Mucosa of rectum (tissue), 2 donors: ENCODE measurements around the gene GREB1L.

Source experiments
- H3K27ac ChIP-seq, 2 donors: one replicate each; pipeline ENCODE4 v1.7.0; 2013; ENCODE audit warnings: inconsistent platforms in 2 of 2, low read depth in 2 of 2, low read length in 2 of 2
- H3K27me3 ChIP-seq, 2 donors: one replicate each; pipeline ENCODE4 v1.7.0; 2013; ENCODE audit warnings: low read length in 2 of 2; ENCODE audit not compliant: control insufficient read depth in 2 of 2, insufficient read depth in 2 of 2
- H3K36me3 ChIP-seq, 2 donors: one replicate each; pipeline ENCODE4 v1.7.0; 2013; ENCODE audit warnings: low read length in 2 of 2; ENCODE audit not compliant: control insufficient read depth in 2 of 2, insufficient read depth in 2 of 2
- H3K4me1 ChIP-seq, 2 donors: one replicate each; pipeline ENCODE4 v1.7.0; 2013; ENCODE audit warnings: low read length in 2 of 2, mild to moderate bottlenecking in 1 of 2; ENCODE audit not compliant: control insufficient read depth in 2 of 2, insufficient read depth in 2 of 2
- H3K4me3 ChIP-seq, 2 donors: one replicate each; pipeline ENCODE4 v1.7.0; 2013; ENCODE audit warnings: low read length in 2 of 2
- H3K9ac ChIP-seq, 2 donors: one replicate each; pipeline ENCODE4 v1.7.0; 2013; ENCODE audit warnings: low read length in 2 of 2, low read depth in 1 of 2, mild to moderate bottlenecking in 1 of 2
- H3K9me3 ChIP-seq, 2 donors: one replicate each; pipeline ENCODE4 v1.7.0; 2013; ENCODE audit warnings: low read length in 2 of 2; ENCODE audit not compliant: control insufficient read depth in 2 of 2
- donor health status: healthy.
- donor health status: Normal muscosa, but diverticular disease.

The GREB1L gene

GRCh38 chr18:21513741-21514140 lies 271.7 kb downstream of the GREB1L start:
- H3K4me1 ChIP-seq, result no peaks in the 10 kb centered on the region
- no peak overlapping the region for H3K27ac ChIP-seq
- H3K27me3 ChIP-seq, result no peaks in the 10 kb centered on the region

GRCh38 chr18:21522530-21522929 lies 280.5 kb downstream of the GREB1L start:
- Histone ChIP-seq H3K9me3 (no peaks in the 10 kb centered on the region), H3K36me3 (peaks cover 17% of the 10 kb centered on the region in 2 donors), H3K4me3 (no peak overlapping the region)

More at GRCh38 chr18:21513741-21514140, 271.7 kb downstream of the GREB1L start:
- H3K36me3 ChIP-seq, result peaks cover 0 to 10% of the 10 kb centered on the region in 2 donors
- no peaks in the 10 kb centered on the region for H3K9me3 ChIP-seq
- H3K4me3 ChIP-seq, result no peak overlapping the region
- no peak overlapping the region for H3K9ac ChIP-seq

GRCh38 chr18:21525916-21526315 lies 283.9 kb downstream of the GREB1L start:
- Histone ChIP-seq H3K36me3 (peaks cover 21 to 25% of the 10 kb centered on the region in 2 donors), H3K9ac (no peak overlapping the region), H3K27me3 (no peaks in the 10 kb centered on the region), H3K9me3 (no peaks in the 10 kb centered on the region), H3K4me3 (no peak overlapping the region), H3K27ac (no peak overlapping the region), H3K4me1 (no peaks in the 10 kb centered on the region)

More at GRCh38 chr18:21522530-21522929, 280.5 kb downstream of the GREB1L start:
- H3K4me1 ChIP-seq, result no peaks in the 10 kb centered on the region
- no peak overlapping the region for H3K27ac ChIP-seq
- H3K9ac ChIP-seq, result no peak overlapping the region
- H3K27me3 ChIP-seq, result no peaks in the 10 kb centered on the region

GRCh38 chr18:21526463-21526862 lies 284.4 kb downstream of the GREB1L start:
- Histone ChIP-seq H3K27ac (no peak overlapping the region), H3K9ac (no peak overlapping the region), H3K36me3 (peaks cover 21 to 30% of the 10 kb centered on the region in 2 donors), H3K27me3 (no peaks in the 10 kb centered on the region), H3K9me3 (no peaks in the 10 kb centered on the region), H3K4me1 (no peaks in the 10 kb centered on the region), H3K4me3 (no peak overlapping the region)

- no peaks in the 10 kb centered on the region for H3K9me3 ChIP-seq
- H3K9ac ChIP-seq, result no peak overlapping the region
- H3K27me3 ChIP-seq, result no peaks in the 10 kb centered on the region
- no peak overlapping the region for H3K27ac ChIP-seq
- H3K4me1 ChIP-seq, result no peaks in the 10 kb centered on the region
- H3K36me3 ChIP-seq, result peaks cover 22 to 47% of the 10 kb centered on the region in 2 donors
- no peak overlapping the region for H3K4me3 ChIP-seq
These were observed 292.3 kb downstream of the GREB1L start for GRCh38 chr18:21534327-21534726.

GRCh38 chr18:21538230-21538629 lies 296.2 kb downstream of the GREB1L start:
- Histone ChIP-seq H3K27ac (no peak overlapping the region), H3K9ac (no peak overlapping the region), H3K4me3 (no peak overlapping the region), H3K36me3 (peaks cover 25 to 29% of the 10 kb centered on the region in 2 donors), H3K4me1 (no peaks in the 10 kb centered on the region), H3K27me3 (no peaks in the 10 kb centered on the region), H3K9me3 (no peaks in the 10 kb centered on the region)

GRCh38 chr18:21546423-21546822 lies 304.4 kb downstream of the GREB1L start:
- Histone ChIP-seq H3K36me3 (peaks cover 3 to 14% of the 10 kb centered on the region in 2 donors), H3K9me3 (no peaks in the 10 kb centered on the region)

GRCh38 chr18:21548647-21549046 lies 306.6 kb downstream of the GREB1L start:
- Histone ChIP-seq H3K9ac (no peak overlapping the region), H3K4me3 (no peak overlapping the region), H3K9me3 (no peaks in the 10 kb centered on the region), H3K27ac (no peak overlapping the region), H3K27me3 (no peaks in the 10 kb centered on the region), H3K36me3 (peaks cover 7 to 11% of the 10 kb centered on the region in 2 donors), H3K4me1 (no peaks in the 10 kb centered on the region)

More at GRCh38 chr18:21546423-21546822, 304.4 kb downstream of the GREB1L start:
- Histone ChIP-seq H3K4me1 (no peaks in the 10 kb centered on the region), H3K9ac (no peak overlapping the region), H3K27me3 (no peaks in the 10 kb centered on the region), H3K27ac (no peak overlapping the region), H3K4me3 (no peak overlapping the region)

GRCh38 chr18:21550510-21550970 lies 308.5 kb downstream of the GREB1L start:
- Histone ChIP-seq H3K4me1 (no peaks in the 10 kb centered on the region), H3K36me3 (peaks cover 13 to 15% of the 10 kb centered on the region in 2 donors), H3K9me3 (no peaks in the 10 kb centered on the region), H3K9ac (no peak overlapping the region), H3K4me3 (no peak overlapping the region), H3K27me3 (no peaks in the 10 kb centered on the region), H3K27ac (no peak overlapping the region)

- Histone ChIP-seq H3K9ac (no peak overlapping the region), H3K9me3 (no peaks in the 10 kb centered on the region), H3K36me3 (peaks cover 16 to 32% of the 10 kb centered on the region in 2 donors), H3K27me3 (no peaks in the 10 kb centered on the region), H3K27ac (no peak overlapping the region), H3K4me1 (no peaks in the 10 kb centered on the region), H3K4me3 (no peak overlapping the region)
These were observed 315.7 kb downstream of the GREB1L start for GRCh38 chr18:21557607-21558253.
